B cell (primary cell): ENCODE measurements around the gene NCOR1.

Source experiments
- EZH2 ChIP-seq: IDR thresholded peaks from 2 replicates; pipeline ENCODE4 v1.6.1; 2012; ENCODE audit warnings: borderline replicate concordance, low read depth, mild to moderate bottlenecking, moderate library complexity, low read length; ENCODE audit not compliant: insufficient read depth, poor library complexity, severe bottlenecking
- TF ChIP-seq, protein P1 (sequence below): fragments of 200-600 bp; IDR thresholded peaks from one replicate; pipeline ENCODE4 v1.8.0; 2022; ENCODE audit warnings: antibody characterized with exemption, mild to moderate bottlenecking

DNA sequence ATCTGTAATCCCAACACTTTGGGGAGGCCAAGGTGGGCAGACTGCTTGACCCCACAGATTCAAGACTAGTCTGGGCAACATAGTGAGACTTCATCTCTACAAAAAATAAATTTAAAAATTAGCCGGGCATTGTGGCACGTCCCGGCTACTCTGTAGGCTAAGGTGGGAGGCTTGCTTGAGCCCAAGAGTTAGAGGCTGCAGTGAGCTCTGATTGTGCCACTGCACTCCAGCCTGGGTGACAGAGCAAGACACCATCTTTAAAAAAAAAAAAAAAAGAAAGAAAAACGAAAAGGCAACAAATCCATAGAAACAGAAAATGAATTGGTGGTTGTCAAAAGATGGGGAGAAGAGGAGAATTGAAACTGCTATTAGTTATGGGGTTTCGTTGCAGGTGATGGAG lies 27.7 kb downstream of the NCOR1 start:
- TF ChIP-seq, protein P1, sequence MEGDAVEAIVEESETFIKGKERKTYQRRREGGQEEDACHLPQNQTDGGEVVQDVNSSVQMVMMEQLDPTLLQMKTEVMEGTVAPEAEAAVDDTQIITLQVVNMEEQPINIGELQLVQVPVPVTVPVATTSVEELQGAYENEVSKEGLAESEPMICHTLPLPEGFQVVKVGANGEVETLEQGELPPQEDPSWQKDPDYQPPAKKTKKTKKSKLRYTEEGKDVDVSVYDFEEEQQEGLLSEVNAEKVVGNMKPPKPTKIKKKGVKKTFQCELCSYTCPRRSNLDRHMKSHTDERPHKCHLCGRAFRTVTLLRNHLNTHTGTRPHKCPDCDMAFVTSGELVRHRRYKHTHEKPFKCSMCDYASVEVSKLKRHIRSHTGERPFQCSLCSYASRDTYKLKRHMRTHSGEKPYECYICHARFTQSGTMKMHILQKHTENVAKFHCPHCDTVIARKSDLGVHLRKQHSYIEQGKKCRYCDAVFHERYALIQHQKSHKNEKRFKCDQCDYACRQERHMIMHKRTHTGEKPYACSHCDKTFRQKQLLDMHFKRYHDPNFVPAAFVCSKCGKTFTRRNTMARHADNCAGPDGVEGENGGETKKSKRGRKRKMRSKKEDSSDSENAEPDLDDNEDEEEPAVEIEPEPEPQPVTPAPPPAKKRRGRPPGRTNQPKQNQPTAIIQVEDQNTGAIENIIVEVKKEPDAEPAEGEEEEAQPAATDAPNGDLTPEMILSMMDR, result no peak
- no peak for TF ChIP-seq EZH2
